Upper lobe of left lung (tissue), 6 donors: ENCODE data around the gene EPC2. TPM values are rescaled to one million over a fixed set of nuclear protein-coding genes. Genes with fewer than 3 reads are reported as not detected.
"Not testable (repeated sequence)": the region's sequence is repeated elsewhere in the genome, so short reads cannot be mapped to it uniquely, and the experiment has no call there.

Source experiments
- ATAC-seq, 2 donors: fragments of 200-7000 bp; cut with Tn5 transposase; one replicate each; pipeline ENCODE4 v1.9.1; 2022; ENCODE audit warnings: mild to moderate bottlenecking in 2 of 2, moderate library complexity in 2 of 2; ENCODE audit not compliant: low FRiP score in 2 of 2
- DNase-seq, 2 donors: peaks; one replicate each; pipeline ENCODE4 v3.0.0-alpha.2; 2019 to 2020
- H3K27ac ChIP-seq, 4 donors: fragments of 200-600 bp; sonication (generic); one replicate each; pipeline ENCODE4 v1.5.1; 2016 to 2019
- H3K27me3 ChIP-seq, 4 donors: fragments of 200-600 bp; sonication (generic); one replicate each; pipeline ENCODE4 v1.5.1; 2017 to 2019
- H3K36me3 ChIP-seq, 4 donors: fragments of 200-600 bp; sonication (generic); one replicate each; pipeline ENCODE4 v1.5.1; 2016 to 2019
- H3K4me1 ChIP-seq, 4 donors: fragments of 200-600 bp; sonication (generic); one replicate each; pipeline ENCODE4 v1.5.1; 2018 to 2019
- H3K4me3 ChIP-seq, 4 donors: fragments of 200-600 bp; sonication (generic); one replicate each; pipeline ENCODE4 v1.5.1; 2017 to 2019; ENCODE audit warnings: mild to moderate bottlenecking in 2 of 4, moderate library complexity in 1 of 4
- H3K9me3 ChIP-seq, 4 donors: fragments of 200-600 bp; sonication (generic); one replicate each; pipeline ENCODE4 v1.5.1; 2018 to 2019
- CTCF ChIP-seq, 6 experiments: fragments of 450-650 bp in 4 of 6; fragments of 200-600 bp in 2 of 6; sonication (generic) in 2 of 6; IDR thresholded peaks; one replicate each; pipeline ENCODE4 v1.5.1; 2016 to 2019; ENCODE audit warnings: antibody characterized with exemption in 6 of 6
- EP300 ChIP-seq, 4 donors: sonication (generic); formaldehyde crosslinking; IDR thresholded peaks; one replicate each; pipeline ENCODE4 v1.5.1; 2017; ENCODE audit warnings: antibody characterized with exemption in 4 of 4, control low read depth in 2 of 4
- POLR2A ChIP-seq, 4 donors: fragments of 450-650 bp; IDR thresholded peaks; one replicate each; pipeline ENCODE4 v1.5.1; 2016 to 2017; ENCODE audit warnings: antibody characterized with exemption in 4 of 4, mild to moderate bottlenecking in 2 of 4
- POLR2AphosphoS5 ChIP-seq, 2 donors: sonication (generic); formaldehyde crosslinking; IDR thresholded peaks; one replicate each; pipeline ENCODE4 v1.5.1; 2017; ENCODE audit warnings: antibody characterized with exemption in 2 of 2
- WGBS, 2 donors: methylation state at CpG; one replicate each; pipeline ENCODE4 v1.1.5; 2017 to 2018; 5-methylcytosine and 5-hydroxymethylcytosine counted together
- total RNA-seq, 6 donors: library from RNA; depleted of rRNA in 4 of 6; stranded (reverse); fragments of >200 nt in 4 of 6; gene quantifications; one replicate each; pipeline versions ENCODE4 v1.1.0 to v1.2.1, GENCODE V29; 2016 to 2021
- donor health status: DM: no; HTN: no; CAD: no; lungs with moderate emphysema.
- donor health status: DM: no; HTN: yes; CAD: no; lungs with severe emphysema.

Gene EPC2
- total RNA-seq, 6 donors from 2014 or later: 15.2 to 53.2 (median 31.5) TPM

- DNase-seq: no peak
- Histone ChIP-seq H3K4me1 (peaks cover 18 to 50% (median 42%) of the 10 kb centered on the region in 4 donors), H3K36me3 (no peaks in the 10 kb centered on the region), H3K4me3 (no peak overlapping the region), H3K27ac (no peak overlapping the region), H3K27me3 (no peaks in the 10 kb centered on the region), H3K9me3 (no peaks in the 10 kb centered on the region)
- WGBS, 2 donors: 52 to 56% methylated on average over 2 of the region's 2 CpGs
- ATAC-seq: peak in 1 of 2 donors; percentile 65
- TF ChIP-seq POLR2A (IDR thresholded peaks at IDR 0.05) (no peak), EP300 (IDR thresholded peaks at IDR 0.05) (no peak), POLR2AphosphoS5 (IDR thresholded peaks at IDR 0.05) (no peak), CTCF (IDR thresholded peaks at IDR 0.05) (no peak)
These were observed 14.5 kb downstream of the EPC2 start for GRCh38 chr2:148658807-148659722.

- Histone ChIP-seq H3K27me3 (no peaks in the 10 kb centered on the region), H3K36me3 (no peaks in the 10 kb centered on the region), H3K27ac (no peak overlapping the region), H3K4me3 (no peak overlapping the region), H3K4me1 (peaks cover 18 to 46% (median 42%) of the 10 kb centered on the region in 4 donors), H3K9me3 (no peaks in the 10 kb centered on the region)
- DNase-seq (no peak), ATAC-seq (no peak)
- TF ChIP-seq POLR2AphosphoS5 (IDR thresholded peaks at IDR 0.05) (no peak), POLR2A (IDR thresholded peaks at IDR 0.05) (no peak)
These were observed 16.4 kb downstream of the EPC2 start for GRCh38 chr2:148660999-148661398.

- peaks cover 22 to 58% (median 40%) of the 10 kb centered on the region in 4 donors for H3K4me1 ChIP-seq
- ATAC-seq: not testable (repeated sequence)
These were observed 17.8 kb downstream of the EPC2 start for GRCh38 chr2:148662332-148662731.

GRCh38 chr2:148664229-148664628 lies 19.7 kb downstream of the EPC2 start:
- 84 to 92% methylated on average over 8 of the region's 8 CpGs for WGBS, 2 donors
- Histone ChIP-seq H3K9me3 (no peaks in the 10 kb centered on the region), H3K4me1 (peaks cover 14 to 43% (median 29%) of the 10 kb centered on the region in 4 donors), H3K36me3 (no peaks in the 10 kb centered on the region), H3K27me3 (no peaks in the 10 kb centered on the region), H3K4me3 (no peak overlapping the region), H3K27ac (no peak overlapping the region)
- ATAC-seq (no peak), DNase-seq (no peak)
- no peak for TF ChIP-seq CTCF (IDR thresholded peaks at IDR 0.05)
- no peak for TF ChIP-seq POLR2AphosphoS5 (IDR thresholded peaks at IDR 0.05)
- no peak for TF ChIP-seq EP300 (IDR thresholded peaks at IDR 0.05)
- no peak for TF ChIP-seq POLR2A (IDR thresholded peaks at IDR 0.05)

More at GRCh38 chr2:148662332-148662731, 17.8 kb downstream of the EPC2 start:
- DNase-seq, H3K27ac ChIP-seq, H3K36me3 ChIP-seq, H3K27me3 ChIP-seq, H3K4me3 ChIP-seq, H3K9me3 ChIP-seq: not testable (repeated sequence)
- 96 to 98% methylated on average over 8 of the region's 8 CpGs for WGBS, 2 donors

GRCh38 chr2:148666555-148666954 lies 22.0 kb downstream of the EPC2 start:
- no peak for DNase-seq
- Histone ChIP-seq H3K36me3 (no peaks in the 10 kb centered on the region), H3K4me3 (no peak overlapping the region), H3K4me1 (peaks cover 8 to 27% (median 16%) of the 10 kb centered on the region in 4 donors), H3K27ac (no peak overlapping the region), H3K9me3 (no peaks in the 10 kb centered on the region), H3K27me3 (no peaks in the 10 kb centered on the region)
- ATAC-seq: no peak
- no peak for TF ChIP-seq CTCF (IDR thresholded peaks at IDR 0.05)
- TF ChIP-seq EP300 (IDR thresholded peaks at IDR 0.05): no peak
- no peak for TF ChIP-seq POLR2AphosphoS5 (IDR thresholded peaks at IDR 0.05)
- TF ChIP-seq POLR2A (IDR thresholded peaks at IDR 0.05): no peak
